A673 (cell line): ENCODE results near the gene SRSF6. TPM values are rescaled to one million over a fixed set of nuclear protein-coding genes. Genes with fewer than 3 reads are reported as not detected.

Experiments
- BruUV-seq: library from RNA; stranded (reverse); fragments of 400-500 nt; replicated peaks from 2 replicates; lab custom pipeline; 2021; lab: Mats Ljungman, UMichigan
- CTCF ChIA-PET: fragments of 300-600 bp; sonication (Branson Sonifier 250); formaldehyde crosslinking; loops from one replicate; lab custom pipeline; 2022; ENCODE audit warnings: antibody characterized with exemption; lab: Charles Lee
- POLR2A ChIA-PET: fragments of 300-600 bp; sonication (Branson Sonifier 250); formaldehyde crosslinking; loops from one replicate; lab custom pipeline; 2022; ENCODE audit warnings: antibody characterized with exemption; ENCODE audit not compliant: low non-redundant PET; lab: Charles Lee
- DNase-seq: peaks from one replicate; pipeline ENCODE4 v3.0.0-alpha.2; 2015; ENCODE audit warnings: low spot score
- H3K27ac ChIP-seq: fragments of 200-600 bp; sonication (generic); 2 replicates; pipeline ENCODE4 v1.5.1; 2016; ENCODE audit warnings: mixed run types, low read depth, mild to moderate bottlenecking, mixed read lengths, antibody characterized with exemption, low read length; ENCODE audit not compliant: poor library complexity, severe bottlenecking
- H3K27me3 ChIP-seq: fragments of 200-600 bp; sonication (generic); replicated peaks from 2 replicates; pipeline ENCODE4 v1.6.1; 2017; ENCODE audit warnings: mixed run types, low read depth, mild to moderate bottlenecking, mixed read lengths, antibody characterized with exemption, low read length; ENCODE audit not compliant: insufficient read depth, poor library complexity
- H3K36me3 ChIP-seq: fragments of 200-600 bp; sonication (generic); 2 replicates; pipeline ENCODE4 v1.6.1; 2016; ENCODE audit warnings: mixed run types, mild to moderate bottlenecking, mixed read lengths, antibody characterized with exemption, low read length; ENCODE audit not compliant: insufficient read depth, poor library complexity, severe bottlenecking
- H3K4me1 ChIP-seq: fragments of 200-600 bp; sonication (generic); 2 replicates; pipeline ENCODE4 v1.6.1; 2017; ENCODE audit warnings: mixed run types, mild to moderate bottlenecking, mixed read lengths, antibody characterized with exemption, low read length; ENCODE audit not compliant: insufficient read depth, poor library complexity, severe bottlenecking
- H3K4me3 ChIP-seq: fragments of 200-600 bp; sonication (generic); 2 replicates; pipeline ENCODE4 v1.5.1; 2016; ENCODE audit warnings: low read depth, mixed run types, mild to moderate bottlenecking, mixed read lengths, low read length; ENCODE audit not compliant: poor library complexity, severe bottlenecking
- H3K9me3 ChIP-seq: fragments of 200-600 bp; sonication (generic); 2 replicates; pipeline ENCODE4 v1.6.1; 2016; ENCODE audit warnings: mixed run types, low read depth, mild to moderate bottlenecking, mixed read lengths, antibody characterized with exemption, low read length; ENCODE audit not compliant: poor library complexity, severe bottlenecking
- CTCF ChIP-seq: fragments of 300-800, 200-600 bp; sonication (generic); conservative IDR thresholded peaks from 2 replicates; pipeline ENCODE4 v1.5.1; 2017; ENCODE audit warnings: low read depth, mild to moderate bottlenecking, antibody characterized with exemption, low read length, moderate library complexity, mixed read lengths
- EZH2 ChIP-seq: fragments of 200-600 bp; sonication (generic); IDR thresholded peaks from 2 replicates; pipeline ENCODE4 v1.6.1; 2017; ENCODE audit warnings: borderline replicate concordance, low read depth, mild to moderate bottlenecking, mixed read lengths, antibody characterized with exemption, low read length; ENCODE audit not compliant: poor library complexity, severe bottlenecking
- intact Hi-C: fragments of 100-400 bp; cut with micrococcal nuclease; formaldehyde crosslinking; loops from one replicate; pipeline ENCODE4 v1.10.0; 2022; ENCODE audit not compliant: unreplicated experiment
- total RNA-seq: library from RNA; stranded (reverse); gene quantifications from 2 replicates; pipeline ENCODE4 v1.2.3, GENCODE V29; 2021

The SRSF6 gene
- total RNA-seq, 1 experiment from 2014 or later: 212 TPM

DNA sequence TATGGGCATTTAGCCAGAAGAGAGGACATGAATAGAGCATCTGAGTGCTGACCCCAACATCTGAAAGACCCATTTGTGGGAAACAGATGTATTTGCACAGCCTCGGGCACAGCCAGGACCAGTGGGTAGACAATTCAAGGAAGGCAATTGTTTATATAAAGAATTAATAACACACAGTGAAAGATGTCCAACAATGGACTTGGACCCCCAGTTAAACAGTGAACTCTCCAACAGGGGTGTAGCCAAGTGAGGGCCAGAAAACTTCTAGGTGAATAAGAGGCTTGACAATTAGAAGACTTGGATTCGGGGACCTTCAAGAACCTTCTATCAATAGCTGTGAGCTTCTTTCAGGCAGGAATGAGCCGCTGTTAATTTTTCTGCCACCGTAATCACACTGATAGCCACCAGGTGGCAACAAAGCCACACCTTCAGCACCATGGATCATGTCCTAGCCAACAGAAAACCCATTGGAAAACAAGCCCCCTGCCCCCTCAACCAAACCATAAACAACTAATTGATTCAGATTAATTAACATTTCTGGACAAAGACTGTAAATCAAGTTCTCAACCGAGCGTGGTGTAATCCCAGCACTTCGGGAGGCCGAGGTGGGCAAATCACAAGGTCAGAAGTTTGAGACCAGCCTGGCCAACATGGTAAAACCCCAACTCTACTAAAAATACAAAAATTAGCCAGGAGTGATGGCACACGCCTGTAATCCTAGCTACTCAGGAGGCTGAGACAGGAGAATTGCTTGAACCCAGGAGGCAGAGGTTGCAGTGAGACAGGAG lies 8.8 kb upstream of the SRSF6 start:
- TF ChIP-seq CTCF: peak; percentile 77
- TF ChIP-seq EZH2: no peak
- peak; percentile 72 for DNase-seq
- intact Hi-C loops: loop anchor here (2.0 to 5.0 kb wide), 2 partner anchors 633 to 742 kb away; no protein-coding TSS in a partner anchor
- Histone ChIP-seq H3K36me3 (no peaks in the 10 kb centered on the region), H3K27me3 (no peaks in the 10 kb centered on the region), H3K9me3 (no peaks in the 10 kb centered on the region), H3K4me3 (no peak overlapping the region), H3K4me1 (no peaks in the 10 kb centered on the region), H3K27ac (no peak overlapping the region)
- ChIA-PET POLR2A (interaction anchor here (0.6 to 1.0 kb wide), 2 partner anchors 8 to 9 kb away, joined by 3 to 5 read pairs; no protein-coding TSS in a partner anchor), CTCF (interaction anchor here (0.6 to 0.8 kb wide), 4 partner anchors 9 to 742 kb away, joined by 3 to 7 read pairs (median 3); partner anchors contain the start of gene SRSF6)
- no TSS peak for BruUV-seq

GRCh38 chr20:43450841-43451799 lies 6.6 kb upstream of the SRSF6 start:
- intact Hi-C loops: loop anchor here (5.0 kb wide), 1 partner anchor 241 kb away; no protein-coding TSS in a partner anchor
- H3K9me3 ChIP-seq: no peaks in the 10 kb centered on the region
- DNase-seq: no peak
- no peak overlapping the region for H3K4me3 ChIP-seq
- ChIA-PET CTCF (interaction anchor here (0.7 kb wide), 1 partner anchor 85 kb away, joined by 3 read pairs; no protein-coding TSS in a partner anchor), POLR2A (no interaction called here)
- H3K36me3 ChIP-seq: no peaks in the 10 kb centered on the region
- no TSS peak for BruUV-seq
- TF ChIP-seq EZH2 (no peak), CTCF (no peak)
- no peak overlapping the region for H3K27ac ChIP-seq
- no peaks in the 10 kb centered on the region for H3K27me3 ChIP-seq
- H3K4me1 ChIP-seq: no peaks in the 10 kb centered on the region
